Measurements from ENCODE around the gene AHR. TPM values are rescaled to one million over a fixed set of nuclear protein-coding genes. Genes with fewer than 3 reads are reported as not detected.

The AHR gene
- total RNA-seq, 1 donor from 2014 or later: 76.6 TPM

- DNase-seq (ENCODE audit: low spot score): peak; percentile 39
These were observed 6.5 kb downstream of the AHR start for GRCh38 chr7:17304926-17305325.

GRCh38 chr7:17305387-17306171, 7.1 kb downstream of the AHR start:
- no peak for DNase-seq (ENCODE audit: low spot score)

- no peak for DNase-seq (ENCODE audit: low spot score)
These were observed 8.5 kb downstream of the AHR start for GRCh38 chr7:17307000-17307399.

- no peak for DNase-seq (ENCODE audit: low spot score)
These were observed 9.1 kb downstream of the AHR start for GRCh38 chr7:17307558-17307957.

GRCh38 chr7:17307969-17308648, 9.7 kb downstream of the AHR start:
- no peak for DNase-seq (ENCODE audit: low spot score)

- no peak for DNase-seq (ENCODE audit: low spot score)
These were observed 12.7 kb downstream of the AHR start for GRCh38 chr7:17311194-17311593.

- no peak for DNase-seq (ENCODE audit: low spot score)
These were observed 13.5 kb downstream of the AHR start for GRCh38 chr7:17311952-17312351.

- DNase-seq (ENCODE audit: low spot score): no peak
These were observed 14.2 kb downstream of the AHR start for GRCh38 chr7:17312641-17313040.

GRCh38 chr7:17313194-17313593, 14.7 kb downstream of the AHR start:
- no peak for DNase-seq (ENCODE audit: low spot score)

- DNase-seq (ENCODE audit: low spot score): no peak
These were observed 17.5 kb downstream of the AHR start for GRCh38 chr7:17315974-17316373.

- DNase-seq (ENCODE audit: low spot score): no peak
These were observed 19.7 kb downstream of the AHR start for GRCh38 chr7:17318146-17318545.

- DNase-seq (ENCODE audit: low spot score): no peak
These were observed 21.0 kb downstream of the AHR start for GRCh38 chr7:17319164-17320101.

GRCh38 chr7:17320102-17320497, 21.6 kb downstream of the AHR start:
- no peak for DNase-seq (ENCODE audit: low spot score)

- DNase-seq (ENCODE audit: low spot score): no peak
These were observed 22.2 kb downstream of the AHR start for GRCh38 chr7:17320657-17321056.

GRCh38 chr7:17325364-17325763, 26.9 kb downstream of the AHR start:
- no peak for DNase-seq (ENCODE audit: low spot score)

GRCh38 chr7:17326378-17326777, 27.9 kb downstream of the AHR start:
- no peak for DNase-seq (ENCODE audit: low spot score)

- no peak for DNase-seq (ENCODE audit: low spot score)
These were observed 30.2 kb downstream of the AHR start for GRCh38 chr7:17328641-17329040.

GRCh38 chr7:17329440-17329839, 31.0 kb downstream of the AHR start:
- no peak for DNase-seq (ENCODE audit: low spot score)

- no peak for DNase-seq (ENCODE audit: low spot score)
These were observed 33.5 kb downstream of the AHR start for GRCh38 chr7:17331891-17332501.

- no peak for DNase-seq (ENCODE audit: low spot score)
These were observed 34.8 kb downstream of the AHR start for GRCh38 chr7:17333221-17333620.

GRCh38 chr7:17336168-17336567, 37.7 kb downstream of the AHR start:
- DNase-seq (ENCODE audit: low spot score): no peak

- DNase-seq (ENCODE audit: low spot score): no peak
These were observed 40.7 kb downstream of the AHR start for GRCh38 chr7:17339139-17339538.

Data from mucosa of gallbladder (tissue), 1 donor.